Cardiac fibroblast (primary cell): ENCODE results near the gene ARHGAP21.

ENCODE experiments used
- DNase-seq, 2 donors: peaks; one replicate each; pipeline versions ENCODE4 v3.0.0 to v3.0.0-alpha.2; 2010; ENCODE audit warnings: low read depth in 2 of 2
- H3K4me3 ChIP-seq, 2 donors: replicated peaks in 1 of 2; 1 replicate in 1 of 2; 2 replicates in 1 of 2; pipeline ENCODE4 v1.5.1; 2011; ENCODE audit warnings: low read depth in 2 of 2, low read length in 2 of 2, mild to moderate bottlenecking in 2 of 2, moderate library complexity in 1 of 2
- CTCF ChIP-seq: IDR thresholded peaks from one replicate; pipeline ENCODE4 v1.5.1; 2011; ENCODE audit warnings: low read depth, mild to moderate bottlenecking, low read length, inconsistent platforms

ARHGAP21 gene

GRCh38 chr10:24569330-24569796, 154.3 kb downstream of the ARHGAP21 start:
- no peak for DNase-seq
- H3K4me3 ChIP-seq: no peak overlapping the region
- TF ChIP-seq CTCF: no peak

- DNase-seq: no peak
- TF ChIP-seq CTCF: no peak
Measured at GRCh38 chr10:24568042-24568441, 155.6 kb downstream of the ARHGAP21 start.

DNA sequence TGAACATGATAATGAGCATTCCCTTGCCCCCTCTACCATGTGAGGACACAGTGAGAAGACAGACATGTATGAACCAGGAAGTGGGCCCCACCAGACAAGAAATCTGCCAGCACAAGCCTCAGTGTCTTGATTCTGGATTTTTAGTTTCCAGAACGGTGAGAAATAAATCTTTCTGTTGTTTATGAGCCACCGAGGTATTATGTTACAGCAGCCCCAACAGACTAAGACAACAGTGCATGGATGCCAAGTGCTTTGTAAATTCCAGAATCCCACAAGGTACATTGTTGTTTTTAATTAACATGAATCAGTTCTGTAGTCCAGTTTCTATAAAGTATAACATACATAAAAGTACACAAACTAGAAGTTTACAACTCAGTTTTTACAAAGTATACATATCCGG, 162.2 kb downstream of the ARHGAP21 start:
- peak in 1 of 2 donors; percentile 26 for DNase-seq
- no peak for TF ChIP-seq CTCF
- no peak overlapping the region for H3K4me3 ChIP-seq

More at GRCh38 chr10:24568042-24568441, 155.6 kb downstream of the ARHGAP21 start:
- no peak overlapping the region for H3K4me3 ChIP-seq

DNA sequence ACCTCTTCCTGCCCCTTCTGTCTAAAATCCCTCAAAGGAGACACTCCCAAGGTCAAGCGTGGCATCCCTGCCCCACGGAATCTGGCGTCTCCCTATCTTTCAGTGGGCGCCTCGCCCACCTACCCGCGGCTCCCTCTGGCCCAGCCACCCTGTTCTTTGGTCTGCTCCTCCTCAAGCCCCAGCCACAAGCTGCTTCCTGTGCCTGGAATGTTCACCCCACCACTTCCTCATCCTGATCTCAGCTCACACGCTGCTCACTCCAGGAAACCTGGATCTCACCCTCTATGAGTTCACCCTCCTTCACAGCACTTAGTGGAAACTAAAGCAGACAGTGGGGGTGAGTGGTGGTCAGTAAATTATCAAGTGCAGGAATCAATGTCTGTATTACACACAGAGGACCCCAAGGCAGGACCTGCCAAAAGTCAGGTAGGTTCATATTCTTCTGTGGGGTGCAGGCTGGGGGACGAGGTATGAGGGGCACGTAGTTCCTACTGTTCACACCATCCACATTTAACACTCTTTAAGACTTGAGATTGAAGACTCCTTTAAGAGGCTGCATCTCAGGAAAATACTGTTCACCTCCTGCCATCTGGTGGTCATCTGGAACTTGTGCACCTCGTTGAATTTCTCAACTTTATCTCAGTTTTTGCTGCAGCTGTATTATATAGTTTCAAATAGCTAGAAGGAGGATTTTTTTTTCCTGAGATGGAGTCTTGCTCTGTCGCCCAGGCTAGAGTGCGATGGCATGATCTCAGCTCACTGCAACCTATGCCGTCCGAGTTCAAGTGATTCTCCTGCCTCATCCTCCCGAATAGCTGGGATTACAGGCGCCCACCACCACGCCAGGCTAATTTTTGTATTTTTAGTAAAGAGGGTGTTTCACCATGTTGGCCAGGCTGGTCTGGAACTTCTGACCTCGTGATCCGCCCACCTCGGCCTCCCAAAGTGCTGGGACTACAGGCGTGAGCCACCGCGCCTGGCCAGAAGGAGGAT, 166.6 kb downstream of the ARHGAP21 start:
- DNase-seq: peak; percentile 84 to 85
- TF ChIP-seq CTCF: peak; percentile 65
- no peak overlapping the region for H3K4me3 ChIP-seq

- DNase-seq: no peak
- TF ChIP-seq CTCF: no peak
- no peak overlapping the region for H3K4me3 ChIP-seq
Measured at GRCh38 chr10:24556126-24556749, 167.4 kb downstream of the ARHGAP21 start.

- H3K4me3 ChIP-seq: no peak overlapping the region
- no peak for DNase-seq
- no peak for TF ChIP-seq CTCF
Measured at GRCh38 chr10:24554036-24554435, 169.7 kb downstream of the ARHGAP21 start.
